DND-41 (cell line): ENCODE data around the gene TBC1D19.

ENCODE experiments used
- CTCF ChIP-seq: IDR thresholded peaks from 2 replicates; pipeline ENCODE4 v1.5.1; 2012; ENCODE audit warnings: borderline replicate concordance, low read length, moderate library complexity, mild to moderate bottlenecking; ENCODE audit not compliant: poor library complexity, severe bottlenecking; ENCODE audit errors: extremely low read depth
- EZH2 ChIP-seq: IDR thresholded peaks from 3 replicates; pipeline ENCODE4 v1.6.1; 2012; ENCODE audit warnings: borderline replicate concordance, low read depth, mild to moderate bottlenecking, moderate library complexity, low read length, inconsistent platforms; ENCODE audit not compliant: severe bottlenecking

- TF ChIP-seq CTCF (no peak), EZH2 (no peak)
Measured at GRCh38 chr4:26632916-26633315, 49.0 kb downstream of the TBC1D19 start.
